ENCODE measurements around the gene NEK6. TPM values are rescaled to one million over a fixed set of nuclear protein-coding genes. Genes with fewer than 3 reads are reported as not detected.

The NEK6 gene
- total and polyA plus RNA-seq, 2 of the 8 experiments (the other 6 are each of a cell fraction or from before 2014, with no cell fraction given), result 17.7 to 19.7 TPM

- CTCF ChIA-PET (ENCODE audit: partially characterized antibody), result interaction anchor here (1.1 to 3.2 kb wide), 2 partner anchors 9 to 17 kb away, joined by 4 to 23 read pairs; no protein-coding TSS in a partner anchor
- Histone ChIP-seq H3K56ac (replicated peaks; ENCODE audit: insufficient read length, low read depth, low read length) (no peak overlapping the region), H4K8ac (ENCODE audit: extremely low read depth, insufficient read depth, low read length) (no peak overlapping the region), H3K9ac (replicated peaks in 1 of 4; ENCODE audit: extremely low read depth in 1 of 4, low read depth in 3 of 4, low read length in 3 of 4) (no peak overlapping the region), H3K36me3 (ENCODE audit: control insufficient read depth in 2 of 4, insufficient read depth in 4 of 4, low read length in 3 of 4) (no peaks in the 10 kb centered on the region), H3K4me3 (ENCODE audit: extremely low read depth in 1 of 4, insufficient read depth in 2 of 4, low read depth in 3 of 4, low read length in 4 of 4) (no peak overlapping the region), H3K4me2 (ENCODE audit: insufficient read depth in 1 of 2, low read depth in 2 of 2, low read length in 2 of 2) (no peak overlapping the region), H2BK120ac (replicated peaks; ENCODE audit: low read depth, low read length) (no peak overlapping the region), H3K18ac (ENCODE audit: extremely low read depth, low read length) (no peak overlapping the region), H2BK5ac (ENCODE audit: low read depth, low read length) (no peak overlapping the region), H4K20me1 (replicated peaks in 1 of 2; ENCODE audit: control insufficient read depth in 1 of 2, insufficient read depth in 2 of 2, low read length in 2 of 2) (peaks cover 0 to 5% of the 10 kb centered on the region in 2 experiments), H4K5ac (ENCODE audit: insufficient read length, low read depth, low read length) (no peak overlapping the region), H3K23ac (ENCODE audit: insufficient read length) (no peak overlapping the region), H2BK12ac (ENCODE audit: low read depth, low read length) (no peak overlapping the region), H4K91ac (replicated peaks; ENCODE audit: insufficient read length, low read length) (no peak overlapping the region), H3K23me2 (ENCODE audit: low read depth, low read length) (no peaks in the 10 kb centered on the region), H3K79me1 (ENCODE audit: low read depth, low read length) (peaks cover 2% of the 10 kb centered on the region; the same call in 1 of the 2 replicates), H3K27me3 (replicated peaks in 1 of 4; ENCODE audit: control insufficient read depth in 3 of 4, extremely low read depth in 1 of 4, insufficient read depth in 3 of 4, low read length in 3 of 4) (no peaks in the 10 kb centered on the region), H3K9me3 (ENCODE audit: insufficient read depth in 2 of 2, low read depth in 1 of 2, low read length in 1 of 2) (no peaks in the 10 kb centered on the region), H3K4ac (replicated peaks; ENCODE audit: insufficient read length, low read depth, low read length) (no peak overlapping the region), H2BK20ac (ENCODE audit: low read length) (no peak overlapping the region), H3K14ac (ENCODE audit: insufficient read length) (no peak overlapping the region), H2AK5ac (ENCODE audit: low read depth, low read length) (no peak overlapping the region), H2BK15ac (ENCODE audit: low read length) (no peak overlapping the region), H2AFZ (ENCODE audit: low read length) (no peak overlapping the region), H3K79me2 (ENCODE audit: control insufficient read depth in 1 of 2, insufficient read depth in 2 of 2, low read length in 2 of 2) (no peaks in the 10 kb centered on the region), H3K4me1 (replicated peaks in 1 of 4; ENCODE audit: control insufficient read depth in 3 of 4, insufficient read depth in 4 of 4, low read length in 3 of 4) (peaks cover 0 to 5% (median 1%) of the 10 kb centered on the region in 4 experiments; a peak in 3 of 7 replicates), H3K27ac (ENCODE audit: low read depth, low read length) (no peak overlapping the region)
- FAIRE-seq (no peak), DNase-seq (ENCODE audit: low read depth in 1 of 2, low spot score in 2 of 2) (no peak)
- POLR2A ChIA-PET (ENCODE audit: partially characterized antibody), result no interaction called here
- 89% methylated on average over 18 of the region's 18 CpGs; no CpG with 5 or more reads in 1 of the 2 experiments for WGBS, 2 experiments (ENCODE audit: extremely low coverage in 1 of 2, insufficient coverage in 1 of 2, insufficient read length in 1 of 2, insufficient replicate concordance in 2 of 2, low coverage in 1 of 2, low lambda C conversion rate in 2 of 2, missing lambda C conversion rate in 1 of 2)
- no peak for TF ChIP-seq KDM5A (IDR thresholded peaks at IDR 0.05; ENCODE audit: low read length)
- no peak for TF ChIP-seq POU5F1 (IDR thresholded peaks at IDR 0.05; ENCODE audit: low read depth, low read length)
- no peak for TF ChIP-seq POLR2AphosphoS5 (IDR thresholded peaks at IDR 0.05; ENCODE audit: low read depth, low read length)
- no peak for TF ChIP-seq YY1 (IDR thresholded peaks at IDR 0.05; ENCODE audit: low read depth, low read length)
- no peak for TF ChIP-seq MAFK (IDR thresholded peaks at IDR 0.05; ENCODE audit: low read depth, low read length)
- no peak for TF ChIP-seq MAX (IDR thresholded peaks at IDR 0.05)
- no peak for TF ChIP-seq KDM1A (IDR thresholded peaks at IDR 0.05; ENCODE audit: borderline replicate concordance, low read length)
- TF ChIP-seq GTF2F1 (IDR thresholded peaks at IDR 0.05; ENCODE audit: borderline replicate concordance, low read depth, low read length), result no peak
- TF ChIP-seq SIX5 (IDR thresholded peaks at IDR 0.05; ENCODE audit: low read depth, low read length), result no peak
- TF ChIP-seq HDAC2 (IDR thresholded peaks at IDR 0.05; ENCODE audit: borderline replicate concordance in 1 of 2, low read depth in 2 of 2, low read length in 2 of 2), result no peak
- no peak for TF ChIP-seq RXRA (IDR thresholded peaks at IDR 0.05; ENCODE audit: insufficient read depth, low read depth, low read length)
- TF ChIP-seq SUZ12 (IDR thresholded peaks at IDR 0.05; ENCODE audit: low read length), result no peak
These were observed 56.2 kb downstream of the NEK6 start for GRCh38 chr9:124313940-124314339.

All from H1 (cell line).